ENCODE data around the gene NARS2. TPM values are rescaled to one million over a fixed set of nuclear protein-coding genes. Genes with fewer than 3 reads are reported as not detected.

NARS2 gene
- total and polyA plus RNA-seq, 9 of the 15 experiments (the other 6 are each of a cell fraction or from before 2014, with no cell fraction given) = 26.8 to 48.0 (median 34.2) TPM

GRCh38 chr11:78526497-78527146 lies 48.0 kb downstream of the NARS2 start:
- no TSS peak for BruUV-seq (replicated peaks)
- FAIRE-seq (no peak), ATAC-seq (no peak), DNase-seq (ENCODE audit: extremely low read depth in 1 of 4, low spot score in 3 of 4) (no peak)
- no peak overlapping the region for H2AFZ ChIP-seq (ENCODE audit: low read depth, low read length)
- H3K9ac ChIP-seq (ENCODE audit: insufficient read depth in 1 of 2, low read depth in 2 of 2, low read length in 2 of 2) = no peak overlapping the region
- TF ChIP-seq ZNF316 (IDR thresholded peaks at IDR 0.05) (no peak), POLR3G (IDR thresholded peaks at IDR 0.05; ENCODE audit: extremely low read depth, insufficient read length, insufficient replicate concordance) (no peak), CREB3 (tag; conservative IDR thresholded peaks at IDR 0.05; ENCODE audit: low read depth) (no peak), PHF8 (IDR thresholded peaks at IDR 0.05; ENCODE audit: borderline replicate concordance, low read length) (no peak), ZNF449 (CRISPR knock-in tag; IDR thresholded peaks at IDR 0.05) (no peak), ILF3 (IDR thresholded peaks at IDR 0.05; ENCODE audit: borderline replicate concordance) (no peak), E2F5 (CRISPR knock-in tag; IDR thresholded peaks at IDR 0.05) (no peak), ZNF41 (CRISPR knock-in tag; conservative IDR thresholded peaks at IDR 0.05) (no peak), ESRRA (IDR thresholded peaks at IDR 0.05; ENCODE audit: borderline replicate concordance, low read depth) (no peak), DNMT1 (IDR thresholded peaks at IDR 0.05) (no peak), TAF7 (tag; IDR thresholded peaks at IDR 0.05) (no peak), RCOR1 (IDR thresholded peaks at IDR 0.05; ENCODE audit: borderline replicate concordance in 1 of 2, low read depth in 2 of 2, low read length in 2 of 2) (no peak), SMC3 (conservative IDR thresholded peaks at IDR 0.05; ENCODE audit: insufficient read depth, low read depth, low read length) (no peak), PHB2 (IDR thresholded peaks at IDR 0.05; ENCODE audit: low read depth) (no peak), ZNF212 (CRISPR knock-in tag; IDR thresholded peaks at IDR 0.05) (no peak), SREBF2 (CRISPR knock-in tag; IDR thresholded peaks at IDR 0.05) (no peak), RBM25 (IDR thresholded peaks at IDR 0.05; ENCODE audit: low read depth, low read length, severe bottlenecking) (no peak), DACH1 (IDR thresholded peaks at IDR 0.05; ENCODE audit: partially characterized antibody) (no peak)
- H3K27ac ChIP-seq (ENCODE audit: extremely low read depth, low read depth, low read length) = no peak overlapping the region
- no peak overlapping the region for H3K4me3 ChIP-seq
- H4K20me1 ChIP-seq (replicated peaks; ENCODE audit: control insufficient read depth, insufficient read depth, low read length) = no peaks in the 10 kb centered on the region
- in situ Hi-C loops (cut with MboI) (no loop called here), intact Hi-C loops (cut with micrococcal nuclease) (no loop called here)
- ChIA-PET POLR2A (no interaction called here), CTCF (ENCODE audit: low intra/inter-chr PET ratio) (no interaction called here)
- 91% methylated on average over 6 of the region's 6 CpGs for WGBS (ENCODE audit: insufficient coverage, low coverage, missing lambda C conversion rate)
- H3K4me2 ChIP-seq (ENCODE audit: insufficient read depth, low read length) = no peak overlapping the region
- no peaks in the 10 kb centered on the region for H3K79me2 ChIP-seq (ENCODE audit: control insufficient read depth, insufficient read depth, low read length)
- no peaks in the 10 kb centered on the region for H3K4me1 ChIP-seq (replicated peaks in 1 of 2; ENCODE audit: control insufficient read depth in 2 of 2, insufficient read depth in 2 of 2, low read length in 2 of 2)
- H3K9me3 ChIP-seq (replicated peaks; ENCODE audit: control insufficient read depth, insufficient read depth, low read depth, low read length) = no peaks in the 10 kb centered on the region
- H3K27me3 ChIP-seq (ENCODE audit: control insufficient read depth in 2 of 2, insufficient read depth in 2 of 2, low read length in 2 of 2) = no peaks in the 10 kb centered on the region
- H3K9me1 ChIP-seq (ENCODE audit: control insufficient read depth, insufficient read depth, low read length) = no peaks in the 10 kb centered on the region
- H3K36me3 ChIP-seq (ENCODE audit: control insufficient read depth, insufficient read depth, low read length) = peaks cover 9% of the 10 kb centered on the region; the same call in 1 of the 3 replicates

Data from K562 (cell line).